Measurements from ENCODE around the gene ITGAD.

The ITGAD gene

DNA sequence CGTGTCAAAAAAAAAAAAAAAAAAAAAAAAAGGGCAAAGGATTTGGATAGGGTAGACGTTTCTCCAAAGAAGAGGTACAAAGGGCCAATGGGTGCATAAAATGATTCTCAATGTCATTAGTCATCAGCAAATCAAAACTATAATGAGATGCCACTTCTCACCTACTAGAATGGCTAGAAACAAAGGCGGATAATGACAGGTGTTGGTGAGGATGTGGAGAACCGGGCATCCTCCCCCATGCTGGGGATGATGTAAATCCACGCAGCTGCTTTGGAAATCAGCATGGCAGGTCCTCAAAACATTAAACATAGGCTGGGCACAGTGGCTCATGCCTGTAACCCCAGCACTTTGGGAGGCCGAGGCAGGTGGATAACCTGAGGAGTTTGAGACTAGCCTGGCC, 28.7 kb upstream of the ITGAD start:
- no peak for DNase-seq (ENCODE audit: low spot score)
- no peak for TF ChIP-seq CTCF (IDR thresholded peaks at IDR 0.05; ENCODE audit: borderline replicate concordance, control extremely low read depth, extremely low read depth, insufficient read depth, missing control alignments)
- in situ Hi-C loops (cut with MboI; ENCODE audit: low sequenced_read_pairs, unreplicated experiment), result loop anchor here (25.0 kb wide), 1 partner anchor 177 kb away; the partner anchor contains the start of gene FUS

DNA sequence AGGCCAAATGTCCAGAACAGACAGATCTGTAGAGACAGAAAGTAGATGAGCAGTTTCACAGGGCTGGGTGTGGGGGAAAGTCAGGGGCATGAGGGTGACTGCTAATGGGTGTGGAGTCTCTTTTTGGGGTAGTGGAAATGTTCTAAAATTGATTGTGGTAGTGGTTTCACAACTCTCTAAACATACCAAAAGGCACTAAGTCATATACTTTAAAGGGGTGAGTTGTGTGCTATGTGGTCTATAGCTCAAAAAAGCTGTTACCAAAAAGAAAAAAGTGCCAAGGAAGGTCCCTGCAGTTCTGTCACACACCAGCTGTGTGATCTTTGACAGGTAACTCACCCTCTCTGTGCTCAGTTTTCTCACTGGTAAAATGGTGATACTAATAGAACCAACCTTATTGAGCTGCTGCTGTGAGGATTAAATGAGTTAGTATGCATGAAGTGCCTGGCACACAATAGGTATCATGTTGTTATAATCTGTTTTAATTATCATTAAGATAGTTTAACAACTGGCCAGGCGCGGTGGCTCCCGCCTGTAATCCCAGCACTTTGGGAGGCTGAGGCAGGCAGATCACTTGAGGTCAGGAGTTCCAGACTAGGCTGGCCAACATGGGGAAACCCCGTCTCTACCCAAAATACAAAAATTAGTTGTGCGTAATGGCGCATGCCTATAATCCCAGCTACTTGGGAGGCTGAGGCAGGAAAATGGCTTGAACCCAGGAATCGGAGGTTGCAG, 27.8 kb upstream of the ITGAD start:
- in situ Hi-C loops (cut with MboI; ENCODE audit: low sequenced_read_pairs, unreplicated experiment), result loop anchor here (25.0 kb wide), 1 partner anchor 178 kb away; the partner anchor contains the start of gene FUS
- DNase-seq (ENCODE audit: low spot score), result peak; percentile 67

GRCh38 chr16:31367853-31368252, 25.3 kb upstream of the ITGAD start:
- no peak for DNase-seq (ENCODE audit: low spot score)
- in situ Hi-C loops (cut with MboI; ENCODE audit: low sequenced_read_pairs, unreplicated experiment), result loop anchor here (25.0 kb wide), 1 partner anchor 181 kb away; the partner anchor contains the start of gene FUS
- no peak for TF ChIP-seq CTCF (IDR thresholded peaks at IDR 0.05; ENCODE audit: borderline replicate concordance, control extremely low read depth, extremely low read depth, insufficient read depth, missing control alignments)

More for the DNA sequence above, 27.8 kb upstream of the ITGAD start:
- no peak for TF ChIP-seq CTCF (IDR thresholded peaks at IDR 0.05; ENCODE audit: borderline replicate concordance, control extremely low read depth, extremely low read depth, insufficient read depth, missing control alignments)

GRCh38 chr16:31371008-31371407, 22.1 kb upstream of the ITGAD start:
- TF ChIP-seq CTCF (IDR thresholded peaks at IDR 0.05; ENCODE audit: borderline replicate concordance, control extremely low read depth, extremely low read depth, insufficient read depth, missing control alignments), result no peak
- in situ Hi-C loops (cut with MboI; ENCODE audit: low sequenced_read_pairs, unreplicated experiment), result loop anchor here (25.0 kb wide), 1 partner anchor 184 kb away; the partner anchor contains the start of gene FUS
- no peak for DNase-seq (ENCODE audit: low spot score)

DNA sequence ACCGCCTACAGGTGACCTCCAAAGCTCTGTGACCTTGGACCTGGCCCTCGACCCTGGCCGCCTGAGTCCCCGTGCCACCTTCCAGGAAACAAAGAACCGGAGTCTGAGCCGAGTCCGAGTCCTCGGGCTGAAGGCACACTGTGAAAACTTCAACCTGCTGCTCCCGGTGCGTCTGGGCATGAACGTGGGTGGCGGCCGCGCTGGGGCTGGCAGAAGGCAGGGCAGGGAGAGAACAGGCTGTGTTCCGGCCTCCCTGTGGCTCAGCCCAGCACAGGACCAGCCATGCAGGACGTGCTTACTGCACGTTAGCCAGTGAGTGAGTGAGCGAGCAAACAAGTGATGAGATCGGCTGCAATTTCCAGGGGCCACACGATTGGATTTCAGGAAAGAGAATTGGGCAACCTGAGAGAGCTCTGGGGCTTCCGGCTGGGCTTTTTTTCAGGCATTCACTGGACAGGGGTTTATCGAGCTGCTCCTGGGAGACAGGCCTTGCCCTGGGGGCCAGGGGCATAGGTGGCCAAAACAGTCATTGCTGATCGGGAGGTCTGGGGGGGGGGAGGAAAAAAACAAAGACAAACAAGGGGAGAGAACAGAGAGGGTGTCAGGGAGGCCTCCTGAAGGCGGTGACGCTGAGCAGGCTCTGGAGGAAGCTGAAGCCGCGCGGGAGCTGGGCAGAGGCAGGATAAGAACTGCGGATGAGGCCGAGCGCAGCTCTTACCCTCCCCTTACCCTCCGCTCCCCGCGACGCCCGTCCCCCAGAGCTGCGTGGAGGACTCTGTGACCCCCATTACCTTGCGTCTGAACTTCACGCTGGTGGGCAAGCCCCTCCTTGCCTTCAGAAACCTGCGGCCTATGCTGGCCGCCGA, 21.3 kb upstream of the ITGAD start:
- DNase-seq (ENCODE audit: low spot score), result no peak
- TF ChIP-seq CTCF (IDR thresholded peaks at IDR 0.05; ENCODE audit: borderline replicate concordance, control extremely low read depth, extremely low read depth, insufficient read depth, missing control alignments), result no peak
- in situ Hi-C loops (cut with MboI; ENCODE audit: low sequenced_read_pairs, unreplicated experiment), result loop anchor here (25.0 kb wide), 1 partner anchor 185 kb away; the partner anchor contains the start of gene FUS

DNA sequence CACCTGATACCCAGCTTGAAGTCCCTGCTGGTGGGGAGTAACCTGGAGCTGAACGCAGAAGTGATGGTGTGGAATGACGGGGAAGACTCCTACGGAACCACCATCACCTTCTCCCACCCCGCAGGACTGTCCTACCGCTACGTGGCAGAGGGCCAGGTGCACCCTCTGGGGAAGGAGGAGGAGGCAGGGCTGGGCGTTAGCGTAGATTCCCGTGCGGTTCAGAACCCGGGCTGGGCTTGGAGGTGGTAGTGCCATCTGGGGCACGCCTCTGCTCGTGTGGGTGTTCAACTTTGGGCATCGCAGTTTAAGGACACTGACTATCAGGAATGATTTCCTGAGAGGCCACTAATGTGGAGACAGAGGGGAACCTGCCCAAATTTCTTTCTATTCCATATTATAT, 19.9 kb upstream of the ITGAD start:
- TF ChIP-seq CTCF (IDR thresholded peaks at IDR 0.05; ENCODE audit: borderline replicate concordance, control extremely low read depth, extremely low read depth, insufficient read depth, missing control alignments), result no peak
- in situ Hi-C loops (cut with MboI; ENCODE audit: low sequenced_read_pairs, unreplicated experiment), result loop anchor here (25.0 kb wide), 1 partner anchor 186 kb away; the partner anchor contains the start of gene FUS
- no peak for DNase-seq (ENCODE audit: low spot score)

All from GM13976 (cell line).